ENCODE measurements around the gene ST6GAL1. TPM values are rescaled to one million over a fixed set of nuclear protein-coding genes. Genes with fewer than 3 reads are reported as not detected.

ST6GAL1 gene
- total RNA-seq, 1 donor from 2014 or later = 156 TPM

DNA sequence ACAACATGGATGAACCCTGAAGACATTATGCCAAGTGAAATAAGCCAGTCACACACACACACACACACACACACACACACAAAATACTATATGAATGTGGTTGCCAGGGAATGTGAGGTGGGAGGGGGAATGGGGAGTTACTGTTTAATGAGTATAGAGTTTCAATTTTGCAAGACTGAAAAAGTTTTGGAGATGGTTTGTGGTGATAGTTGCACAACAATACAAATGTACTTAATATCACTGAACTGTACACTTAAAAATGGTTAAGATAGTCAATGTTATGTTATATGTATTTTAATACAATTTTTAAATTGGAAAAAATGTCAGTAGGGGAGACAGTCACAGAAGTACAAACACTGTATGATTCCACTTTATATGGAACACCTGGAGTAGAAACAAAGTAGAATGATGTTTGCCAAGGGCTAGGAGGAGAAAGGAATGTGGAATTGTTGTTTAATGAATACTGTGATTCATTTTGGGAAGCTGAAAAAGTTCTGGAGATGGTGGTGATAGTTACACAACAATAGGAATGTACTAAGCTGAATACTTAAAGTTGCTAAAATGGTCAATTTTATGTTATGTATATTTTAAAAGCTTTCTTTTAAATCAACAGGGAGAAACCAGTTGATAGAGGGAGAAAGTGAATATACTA, 132.3 kb downstream of the ST6GAL1 start:
- peaks cover 11% of the 10 kb centered on the region for H3K9me3 Mint-ChIP-seq (ENCODE audit: unreplicated experiment)
- no peak overlapping the region for H3K27ac Mint-ChIP-seq (ENCODE audit: unreplicated experiment)
- TF ChIP-seq CTCF (IDR thresholded peaks at IDR 0.05; ENCODE audit: partially characterized antibody, unreplicated experiment) = no peak
- peaks cover 8% of the 10 kb centered on the region for H3K27me3 Mint-ChIP-seq (ENCODE audit: unreplicated experiment)
- peaks cover 24% of the 10 kb centered on the region for H3K4me1 Mint-ChIP-seq (ENCODE audit: low read depth, unreplicated experiment)
- no peak overlapping the region for H3K4me3 Mint-ChIP-seq (ENCODE audit: unreplicated experiment)
- peaks cover 7% of the 10 kb centered on the region for H3K36me3 Mint-ChIP-seq (ENCODE audit: unreplicated experiment)
- DNase-seq = no peak

GRCh38 chr3:187063286-187064121, 133.2 kb downstream of the ST6GAL1 start:
- peaks cover 24% of the 10 kb centered on the region for H3K4me1 Mint-ChIP-seq (ENCODE audit: low read depth, unreplicated experiment)
- H3K27ac Mint-ChIP-seq (ENCODE audit: unreplicated experiment) = peak overlapping the region; percentile 76
- no peak for DNase-seq
- H3K4me3 Mint-ChIP-seq (ENCODE audit: unreplicated experiment) = no peak overlapping the region
- no peak for TF ChIP-seq CTCF (IDR thresholded peaks at IDR 0.05; ENCODE audit: partially characterized antibody, unreplicated experiment)
- peaks cover 7% of the 10 kb centered on the region for H3K9me3 Mint-ChIP-seq (ENCODE audit: unreplicated experiment)
- H3K36me3 Mint-ChIP-seq (ENCODE audit: unreplicated experiment) = peaks cover 7% of the 10 kb centered on the region
- peaks cover 6% of the 10 kb centered on the region for H3K27me3 Mint-ChIP-seq (ENCODE audit: unreplicated experiment)

- TF ChIP-seq CTCF (IDR thresholded peaks at IDR 0.05; ENCODE audit: partially characterized antibody, unreplicated experiment) = no peak
- peaks cover 24% of the 10 kb centered on the region for H3K4me1 Mint-ChIP-seq (ENCODE audit: low read depth, unreplicated experiment)
- no peak for DNase-seq
- peak overlapping the region; percentile 81 for H3K27ac Mint-ChIP-seq (ENCODE audit: unreplicated experiment)
- H3K4me3 Mint-ChIP-seq (ENCODE audit: unreplicated experiment) = peak overlapping the region; percentile 1
- peaks cover 6% of the 10 kb centered on the region for H3K27me3 Mint-ChIP-seq (ENCODE audit: unreplicated experiment)
- H3K36me3 Mint-ChIP-seq (ENCODE audit: unreplicated experiment) = peaks cover 2% of the 10 kb centered on the region
- peaks cover 7% of the 10 kb centered on the region for H3K9me3 Mint-ChIP-seq (ENCODE audit: unreplicated experiment)
Observed at GRCh38 chr3:187064210-187065115, 134.1 kb downstream of the ST6GAL1 start.

DNA sequence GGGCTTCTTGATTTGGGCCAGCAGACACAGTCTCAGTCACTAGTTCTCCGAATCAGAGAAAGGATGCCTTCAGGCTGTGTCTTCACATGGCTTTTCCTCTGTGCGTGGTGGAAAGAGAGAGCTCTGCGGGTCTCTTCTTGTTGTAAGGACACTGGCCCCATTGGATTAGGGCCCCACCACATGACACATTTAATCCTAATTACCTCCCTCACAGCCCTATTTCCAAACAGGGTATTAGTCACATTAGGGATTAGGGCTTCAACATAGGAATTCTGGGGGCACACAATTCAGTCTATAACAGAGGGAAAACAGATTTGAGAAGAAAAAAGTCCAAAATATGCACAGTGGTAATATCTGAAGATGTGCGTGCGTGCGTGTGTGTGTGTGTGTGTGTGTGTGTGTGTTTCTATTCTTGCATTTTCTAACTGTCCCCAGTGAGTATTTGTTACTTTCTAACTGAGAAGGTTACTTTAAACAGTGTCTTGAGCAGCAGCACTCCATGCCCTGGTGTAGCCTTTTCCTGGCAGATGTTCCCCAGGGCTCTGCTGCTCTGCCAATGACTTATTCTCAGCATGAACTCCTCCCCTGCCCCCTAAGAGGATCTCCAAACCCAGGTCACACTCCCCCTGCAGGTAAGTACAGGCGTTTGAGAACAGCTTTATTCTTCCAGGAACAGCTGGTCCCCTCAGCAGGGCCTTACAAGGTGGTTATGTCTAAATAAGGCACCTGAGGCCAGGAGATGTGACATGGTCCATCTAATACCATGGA, 136.1 kb downstream of the ST6GAL1 start:
- DNase-seq = no peak
- H3K4me3 Mint-ChIP-seq (ENCODE audit: unreplicated experiment) = no peak overlapping the region
- H3K4me1 Mint-ChIP-seq (ENCODE audit: low read depth, unreplicated experiment) = peaks cover 24% of the 10 kb centered on the region
- no peak for TF ChIP-seq CTCF (IDR thresholded peaks at IDR 0.05; ENCODE audit: partially characterized antibody, unreplicated experiment)
- H3K36me3 Mint-ChIP-seq (ENCODE audit: unreplicated experiment) = peaks cover 13% of the 10 kb centered on the region
- peaks cover 7% of the 10 kb centered on the region for H3K9me3 Mint-ChIP-seq (ENCODE audit: unreplicated experiment)
- H3K27me3 Mint-ChIP-seq (ENCODE audit: unreplicated experiment) = peaks cover 3% of the 10 kb centered on the region
- H3K27ac Mint-ChIP-seq (ENCODE audit: unreplicated experiment) = peak overlapping the region; percentile 10
